Loucy (cell line): Measurements from ENCODE around the gene DAPL1.

Experiments
- CTCF ChIP-seq: fragments of 200-600 bp; sonication (generic); conservative IDR thresholded peaks from 2 replicates; pipeline ENCODE4 v1.5.1; 2014; ENCODE audit warnings: mild to moderate bottlenecking, antibody characterized with exemption, low read length
- EZH2phosphoT487 ChIP-seq: fragments of 200-600 bp; IDR thresholded peaks from 2 replicates; pipeline ENCODE4 v1.6.1; 2018; ENCODE audit warnings: antibody characterized with exemption, mild to moderate bottlenecking, moderate library complexity, borderline replicate concordance

- TF ChIP-seq CTCF, result no peak
- no peak for TF ChIP-seq EZH2phosphoT487
Measured at GRCh38 chr2:158774681-158775080, 20.4 kb upstream of the DAPL1 start.
